Measurements from ENCODE around the gene MID2.
"Not testable (repeated sequence)": the region's sequence is repeated elsewhere in the genome, so short reads cannot be mapped to it uniquely, and the experiment has no call there.

The MID2 gene

GRCh38 chrX:107842715-107843400 is 17.2 kb downstream of the MID2 start:
- no peak for DNase-seq (ENCODE audit: low read depth)

GRCh38 chrX:107845625-107846024 is 20.0 kb downstream of the MID2 start:
- no peak for DNase-seq (ENCODE audit: low read depth)

- no peak for DNase-seq (ENCODE audit: low read depth)
These were observed 22.9 kb downstream of the MID2 start for GRCh38 chrX:107848591-107848990.

- no peak for DNase-seq (ENCODE audit: low read depth)
These were observed 24.2 kb downstream of the MID2 start for GRCh38 chrX:107849747-107850421.

- no peak for DNase-seq (ENCODE audit: low read depth)
These were observed 24.7 kb downstream of the MID2 start for GRCh38 chrX:107850422-107850765.

GRCh38 chrX:107851215-107851614 is 25.5 kb downstream of the MID2 start:
- no peak for DNase-seq (ENCODE audit: low read depth)

- not testable (repeated sequence) for DNase-seq (ENCODE audit: low read depth)
These were observed 26.0 kb downstream of the MID2 start for GRCh38 chrX:107851665-107852064.

GRCh38 chrX:107856289-107856688 is 30.6 kb downstream of the MID2 start:
- no peak for DNase-seq (ENCODE audit: low read depth)

GRCh38 chrX:107857041-107857440 is 31.4 kb downstream of the MID2 start:
- DNase-seq (ENCODE audit: low read depth): not testable (repeated sequence)

GRCh38 chrX:107857837-107858236 is 32.2 kb downstream of the MID2 start:
- DNase-seq (ENCODE audit: low read depth): no peak

- no peak for DNase-seq (ENCODE audit: low read depth)
These were observed 35.4 kb downstream of the MID2 start for GRCh38 chrX:107861056-107861455.

GRCh38 chrX:107871136-107871535 is 45.5 kb downstream of the MID2 start:
- DNase-seq (ENCODE audit: low read depth): no peak

GRCh38 chrX:107878106-107878505 is 52.4 kb downstream of the MID2 start:
- no peak for DNase-seq (ENCODE audit: low read depth)

GRCh38 chrX:107880054-107880610 is 54.5 kb downstream of the MID2 start:
- DNase-seq (ENCODE audit: low read depth): no peak

GRCh38 chrX:107894038-107894437 is 68.4 kb downstream of the MID2 start:
- DNase-seq (ENCODE audit: low read depth): no peak

GRCh38 chrX:107902721-107903120 is 77.1 kb downstream of the MID2 start:
- no peak for DNase-seq (ENCODE audit: low read depth)

GRCh38 chrX:107905366-107905765 is 79.7 kb downstream of the MID2 start:
- DNase-seq (ENCODE audit: low read depth): no peak

GRCh38 chrX:107924136-107924746 is 98.6 kb downstream of the MID2 start:
- DNase-seq (ENCODE audit: low read depth): no peak

GRCh38 chrX:107934262-107934661 is 108.6 kb downstream of the MID2 start:
- DNase-seq (ENCODE audit: low read depth): no peak

GRCh38 chrX:107935200-107935599 is 109.5 kb downstream of the MID2 start:
- DNase-seq (ENCODE audit: low read depth): no peak

GRCh38 chrX:107935664-107936433 is 110.2 kb downstream of the MID2 start:
- DNase-seq (ENCODE audit: low read depth): no peak

GRCh38 chrX:107936434-107936730 is 110.7 kb downstream of the MID2 start:
- no peak for DNase-seq (ENCODE audit: low read depth)

GRCh38 chrX:107940095-107940494 is 114.4 kb downstream of the MID2 start:
- no peak for DNase-seq (ENCODE audit: low read depth)
